Caco-2 (cell line): Measurements from ENCODE around the gene SDHAF4. TPM values are rescaled to one million over a fixed set of nuclear protein-coding genes. Genes with fewer than 3 reads are reported as not detected.

ENCODE experiments used
- BruUV-seq: library from RNA; stranded (reverse); fragments of 400-500 nt; replicated peaks from 2 replicates; lab custom pipeline; 2021; lab: Mats Ljungman, UMichigan
- CTCF ChIA-PET: fragments of 300-600 bp; sonication (Branson Sonifier 250); formaldehyde crosslinking; loops from one replicate; lab custom pipeline; 2022; ENCODE audit warnings: antibody characterized with exemption; lab: Charles Lee
- POLR2A ChIA-PET: fragments of 300-600 bp; sonication (Branson Sonifier 250); formaldehyde crosslinking; loops from one replicate; lab custom pipeline; 2022; ENCODE audit warnings: antibody characterized with exemption; lab: Charles Lee
- DNase-seq, 2 experiments: peaks; one replicate each; pipeline versions ENCODE4 v3.0.0 to v3.0.0-alpha.2; 2020 to 2022
- H3K27me3 ChIP-seq: replicated peaks from 2 replicates; pipeline ENCODE4 v1.6.0; 2011; ENCODE audit warnings: low read length; ENCODE audit not compliant: control insufficient read depth, insufficient read depth
- H3K36me3 ChIP-seq: 2 replicates; pipeline ENCODE4 v1.5.1; 2011; ENCODE audit warnings: low read length; ENCODE audit not compliant: control insufficient read depth, insufficient read depth
- H3K4me1 ChIP-seq: fragments of 250-450 bp; sonication (Bioruptor Pico); 2 replicates; pipeline ENCODE4 v1.5.1; 2020; ENCODE audit warnings: mild to moderate bottlenecking
- H3K4me3 ChIP-seq: 2 replicates; pipeline ENCODE4 v1.5.1; 2011; ENCODE audit warnings: low read depth, mild to moderate bottlenecking, control low read depth, low read length
- H3K9me3 ChIP-seq: fragments of 250-450 bp; sonication (Bioruptor Pico); 2 replicates; pipeline ENCODE4 v1.5.1; 2020; ENCODE audit warnings: mild to moderate bottlenecking, moderate library complexity
- H3K27ac Mint-ChIP-seq: one replicate; pipeline ENCODE4 v1.8.0; 2022; ENCODE audit warnings: mixed read lengths; ENCODE audit not compliant: unreplicated experiment
- H3K27me3 Mint-ChIP-seq: one replicate; pipeline ENCODE4 v1.8.0; 2022; ENCODE audit warnings: mixed read lengths; ENCODE audit not compliant: insufficient read depth, unreplicated experiment
- H3K36me3 Mint-ChIP-seq: one replicate; pipeline ENCODE4 v1.8.0; 2022; ENCODE audit warnings: mild to moderate bottlenecking, mixed read lengths; ENCODE audit not compliant: insufficient read depth, unreplicated experiment
- H3K4me1 Mint-ChIP-seq: one replicate; pipeline ENCODE4 v1.8.0; 2022; ENCODE audit warnings: low read depth, mixed read lengths; ENCODE audit not compliant: unreplicated experiment
- H3K4me3 Mint-ChIP-seq: one replicate; pipeline ENCODE4 v1.8.0; 2022; ENCODE audit warnings: mild to moderate bottlenecking, moderate library complexity, mixed read lengths; ENCODE audit not compliant: unreplicated experiment
- H3K9me3 Mint-ChIP-seq: one replicate; pipeline ENCODE4 v1.8.0; 2022; ENCODE audit warnings: mixed read lengths; ENCODE audit not compliant: unreplicated experiment
- CTCF ChIP-seq, 2 experiments: fragments of 200-600 bp in 1 of 2; IDR thresholded peaks; 1 replicate in 1 of 2; 2 replicates in 1 of 2; pipeline versions ENCODE4 v1.5.1 to v1.8.0; 2011 to 2022; ENCODE audit warnings: antibody characterized with exemption in 1 of 2, control low read depth in 1 of 2, inconsistent platforms in 1 of 2, low read depth in 1 of 2, low read length in 1 of 2, mild to moderate bottlenecking in 1 of 2, moderate library complexity in 1 of 2; ENCODE audit not compliant: insufficient read depth in 1 of 2, severe bottlenecking in 1 of 2, unreplicated experiment in 1 of 2
- intact Hi-C: fragments of 100-400 bp; cut with micrococcal nuclease; formaldehyde crosslinking; loops from one replicate; pipeline ENCODE4 v1.10.0; 2022; ENCODE audit not compliant: unreplicated experiment
- total RNA-seq: library from RNA; stranded (reverse); gene quantifications from 2 replicates; pipeline ENCODE4 v1.2.3, GENCODE V29; 2022

Gene SDHAF4
- total RNA-seq, 1 experiment from 2014 or later = 8.4 TPM

- no peaks in the 10 kb centered on the region for H3K27me3 Mint-ChIP-seq
Observed at GRCh38 chr6:70592391-70593117, 25.8 kb downstream of the SDHAF4 start.

GRCh38 chr6:70593118-70593486 lies 26.4 kb downstream of the SDHAF4 start:
- no peak for TF ChIP-seq CTCF (IDR thresholded peaks at IDR 0.05; ENCODE audit: insufficient read depth in 1 of 2, low read depth in 1 of 2, low read length in 1 of 2, severe bottlenecking in 1 of 2, unreplicated experiment in 1 of 2)
- H3K4me1 ChIP-seq = peaks cover 18% of the 10 kb centered on the region
- H3K4me1 Mint-ChIP-seq = peaks cover 12% of the 10 kb centered on the region
- no peak overlapping the region for H3K4me3 Mint-ChIP-seq
- peaks cover 3% of the 10 kb centered on the region; the same call in 1 of the 2 replicates for H3K36me3 ChIP-seq
- no peaks in the 10 kb centered on the region for H3K27me3 Mint-ChIP-seq
- peaks cover 6% of the 10 kb centered on the region for H3K36me3 Mint-ChIP-seq
- no TSS peak for BruUV-seq
- ChIA-PET POLR2A (interaction anchor here (0.6 kb wide), 1 partner anchor 12 kb away, joined by 5 read pairs; no protein-coding TSS in a partner anchor), CTCF (no interaction called here)
- no peaks in the 10 kb centered on the region for H3K9me3 Mint-ChIP-seq
- intact Hi-C loops = no loop called here
- no peak overlapping the region for H3K27ac Mint-ChIP-seq
- peaks cover 12% of the 10 kb centered on the region for H3K9me3 ChIP-seq
- H3K4me3 ChIP-seq = no peak overlapping the region
- DNase-seq = no peak
- H3K27me3 ChIP-seq = no peaks in the 10 kb centered on the region

More at GRCh38 chr6:70592391-70593117, 25.8 kb downstream of the SDHAF4 start:
- no TSS peak for BruUV-seq
- intact Hi-C loops = no loop called here
- no peak overlapping the region for H3K4me3 ChIP-seq
- peak overlapping the region; percentile 29 for H3K27ac Mint-ChIP-seq
- H3K9me3 Mint-ChIP-seq = no peaks in the 10 kb centered on the region
- no peak for TF ChIP-seq CTCF (IDR thresholded peaks at IDR 0.05; ENCODE audit: insufficient read depth in 1 of 2, low read depth in 1 of 2, low read length in 1 of 2, severe bottlenecking in 1 of 2, unreplicated experiment in 1 of 2)
- no peak overlapping the region for H3K4me3 Mint-ChIP-seq
- H3K4me1 Mint-ChIP-seq = peaks cover 12% of the 10 kb centered on the region
- peaks cover 12% of the 10 kb centered on the region for H3K9me3 ChIP-seq
- H3K36me3 ChIP-seq = peaks cover 3% of the 10 kb centered on the region; the same call in 1 of the 2 replicates
- no peaks in the 10 kb centered on the region for H3K27me3 ChIP-seq
- ChIA-PET POLR2A (interaction anchor here (0.6 kb wide), 1 partner anchor 13 kb away, joined by 5 read pairs; no protein-coding TSS in a partner anchor), CTCF (no interaction called here)
- DNase-seq = peak; percentile 42 to 50
- H3K36me3 Mint-ChIP-seq = peaks cover 6% of the 10 kb centered on the region
- peaks cover 18% of the 10 kb centered on the region for H3K4me1 ChIP-seq

GRCh38 chr6:70599187-70599586 lies 32.5 kb downstream of the SDHAF4 start:
- Mint-ChIP-seq H3K9me3 (no peaks in the 10 kb centered on the region), H3K27ac (no peak overlapping the region), H3K4me1 (no peaks in the 10 kb centered on the region), H3K27me3 (no peaks in the 10 kb centered on the region), H3K4me3 (no peak overlapping the region), H3K36me3 (no peaks in the 10 kb centered on the region)
- Histone ChIP-seq H3K36me3 (no peaks in the 10 kb centered on the region), H3K4me3 (no peak overlapping the region), H3K4me1 (no peaks in the 10 kb centered on the region), H3K27me3 (no peaks in the 10 kb centered on the region), H3K9me3 (no peaks in the 10 kb centered on the region; the same call in 1 of the 2 replicates)
- BruUV-seq = no TSS peak
- ChIA-PET POLR2A (no interaction called here), CTCF (no interaction called here)
- intact Hi-C loops = no loop called here
- DNase-seq = no peak
- no peak for TF ChIP-seq CTCF (IDR thresholded peaks at IDR 0.05; ENCODE audit: insufficient read depth in 1 of 2, low read depth in 1 of 2, low read length in 1 of 2, severe bottlenecking in 1 of 2, unreplicated experiment in 1 of 2)
